Measurements from ENCODE around the gene IMPACT. TPM values are rescaled to one million over a fixed set of nuclear protein-coding genes. Genes with fewer than 3 reads are reported as not detected.

IMPACT gene
- total and polyA plus RNA-seq, 7 donors: 4.1 to 21.5 (median 14.1) TPM

GRCh38 chr18:24414349-24415003, 12.0 kb upstream of the IMPACT start:
- no peak for TF ChIP-seq CTCF (IDR thresholded peaks at IDR 0.05)
- no peaks in the 10 kb centered on the region for H3K9me3 ChIP-seq
- intact Hi-C loops (cut with DNase I): no loop called here
- WGBS, 3 donors: 81 to 92% (median 91%) methylated on average over 3 of the region's 3 CpGs
- H3K36me3 ChIP-seq (ENCODE audit: insufficient read depth in 1 of 2, low read depth in 1 of 2): no peaks in the 10 kb centered on the region
- no peak overlapping the region for H3K4me3 ChIP-seq
- ATAC-seq (no peak), DNase-seq (no peak)
- H3K4me1 ChIP-seq: no peaks in the 10 kb centered on the region
- H3K27ac ChIP-seq: no peak overlapping the region
- H3K27me3 ChIP-seq (ENCODE audit: insufficient read depth in 3 of 3, low read length in 2 of 3): peaks cover 0 to 25% (median 2%) of the 10 kb centered on the region in 3 donors

GRCh38 chr18:24417480-24417879, 9.0 kb upstream of the IMPACT start:
- H3K27ac ChIP-seq: no peak overlapping the region
- no peak for TF ChIP-seq CTCF (IDR thresholded peaks at IDR 0.05)
- intact Hi-C loops (cut with DNase I): no loop called here
- no peaks in the 10 kb centered on the region for H3K4me1 ChIP-seq
- 22 to 34% (median 31%) methylated on average over 3 of the region's 3 CpGs for WGBS, 3 donors
- DNase-seq: no peak
- H3K9me3 ChIP-seq: no peaks in the 10 kb centered on the region
- no peak for ATAC-seq
- H3K4me3 ChIP-seq: no peak overlapping the region
- peaks cover 0 to 48% (median 6%) of the 10 kb centered on the region in 3 donors for H3K27me3 ChIP-seq (ENCODE audit: insufficient read depth in 3 of 3, low read length in 2 of 3)
- no peaks in the 10 kb centered on the region for H3K36me3 ChIP-seq (ENCODE audit: insufficient read depth in 1 of 2, low read depth in 1 of 2)

- Histone ChIP-seq H3K4me3 (no peak overlapping the region), H3K4me1 (no peaks in the 10 kb centered on the region), H3K27ac (no peak overlapping the region), H3K27me3 (ENCODE audit: insufficient read depth in 3 of 3, low read length in 2 of 3) (peaks cover 0 to 71% (median 7%) of the 10 kb centered on the region in 3 donors), H3K36me3 (ENCODE audit: insufficient read depth in 1 of 2, low read depth in 1 of 2) (no peaks in the 10 kb centered on the region), H3K9me3 (no peaks in the 10 kb centered on the region)
- ATAC-seq (no peak), DNase-seq (no peak)
- WGBS, 3 donors: 73 to 82% (median 81%) methylated on average over 4 of the region's 4 CpGs
- intact Hi-C loops (cut with DNase I): no loop called here
- TF ChIP-seq CTCF (IDR thresholded peaks at IDR 0.05): no peak
Measured at GRCh38 chr18:24420551-24420950, 5.9 kb upstream of the IMPACT start.

- Histone ChIP-seq H3K36me3 (ENCODE audit: insufficient read depth in 1 of 2, low read depth in 1 of 2) (no peaks in the 10 kb centered on the region), H3K4me3 (no peak overlapping the region), H3K27me3 (ENCODE audit: insufficient read depth in 3 of 3, low read length in 2 of 3) (peaks cover 0 to 71% (median 7%) of the 10 kb centered on the region in 3 donors), H3K4me1 (no peaks in the 10 kb centered on the region), H3K27ac (no peak overlapping the region), H3K9me3 (no peaks in the 10 kb centered on the region)
- DNase-seq (no peak), ATAC-seq (no peak)
- TF ChIP-seq CTCF (IDR thresholded peaks at IDR 0.05): no peak
- WGBS, 3 donors: 82 to 92% (median 89%) methylated on average over 1 of the region's 1 CpG
- intact Hi-C loops (cut with DNase I): no loop called here
Measured at GRCh38 chr18:24421831-24422230, 4.6 kb upstream of the IMPACT start.

- H3K4me1 ChIP-seq: no peaks in the 10 kb centered on the region
- intact Hi-C loops (cut with DNase I): no loop called here
- H3K4me3 ChIP-seq: peak overlapping the region; percentile 96
- peak overlapping the region; percentile 83 for H3K27ac ChIP-seq
- H3K27me3 ChIP-seq (ENCODE audit: insufficient read depth in 3 of 3, low read length in 2 of 3): peaks cover 0 to 37% (median 3%) of the 10 kb centered on the region in 3 donors
- no peak for DNase-seq
- H3K36me3 ChIP-seq (ENCODE audit: insufficient read depth in 1 of 2, low read depth in 1 of 2): peaks cover 4 to 9% of the 10 kb centered on the region in 2 donors
- 28 to 35% (median 35%) methylated on average over 11 of the region's 11 CpGs for WGBS, 3 donors
- no peak for ATAC-seq
- TF ChIP-seq CTCF (IDR thresholded peaks at IDR 0.05): no peak
- H3K9me3 ChIP-seq: no peaks in the 10 kb centered on the region
Measured at GRCh38 chr18:24426073-24426397, 435 bp upstream of the IMPACT start.

Data from psoas muscle (tissue), 8 donors.